Prostate gland (tissue), 2 donors: ENCODE measurements around the gene MXRA8. TPM values are rescaled to one million over a fixed set of nuclear protein-coding genes. Genes with fewer than 3 reads are reported as not detected.
"Not testable (repeated sequence)": the region's sequence is repeated elsewhere in the genome, so short reads cannot be mapped to it uniquely, and the experiment has no call there.

Experiments used
- DNase-seq: peaks from one replicate; pipeline ENCODE4 v3.0.0-alpha.2; 2019; ENCODE audit warnings: low spot score
- H3K27ac ChIP-seq, 2 donors: fragments of 200-600 bp; sonication (generic); 2 replicates each; pipeline ENCODE4 v1.5.1; 2017 to 2019
- H3K27me3 ChIP-seq: fragments of 200-600 bp; sonication (generic); replicated peaks from 2 replicates; pipeline ENCODE4 v1.5.1; 2019; ENCODE audit not compliant: insufficient read depth
- H3K36me3 ChIP-seq, 2 donors: fragments of 200-600 bp; sonication (generic); 1 replicate in 1 of 2; 2 replicates in 1 of 2; pipeline versions ENCODE4 v1.5.1 to v1.8.1; 2017 to 2019
- H3K4me1 ChIP-seq: fragments of 200-600 bp; sonication (generic); replicated peaks from 2 replicates; pipeline ENCODE4 v1.5.1; 2019
- H3K4me3 ChIP-seq, 2 donors: fragments of 200-600 bp; sonication (generic); 2 replicates each; pipeline ENCODE4 v1.5.1; 2017 to 2019
- H3K9me3 ChIP-seq: fragments of 200-600 bp; sonication (generic); 2 replicates; pipeline ENCODE4 v1.5.1; 2017
- POLR2A ChIP-seq: fragments of 450-650 bp; IDR thresholded peaks from one replicate; pipeline ENCODE4 v1.6.1; 2016; ENCODE audit warnings: antibody characterized with exemption, mild to moderate bottlenecking
- POLR2AphosphoS5 ChIP-seq: sonication (generic); formaldehyde crosslinking; IDR thresholded peaks from one replicate; pipeline ENCODE4 v1.6.1; 2017; ENCODE audit warnings: antibody characterized with exemption
- whole genome bisulfite sequencing: methylation state at CpG from one replicate; pipeline ENCODE4 v1.1.5; 2018; 5-methylcytosine and 5-hydroxymethylcytosine counted together
- intact Hi-C: fragments of 100-400 bp; cut with DNase I; formaldehyde crosslinking; loops from one replicate; pipeline ENCODE4 v1.14.2; 2022
- total RNA-seq, 2 donors: library from RNA; depleted of rRNA; stranded (reverse); fragments of >200 nt; gene quantifications; one replicate each; pipeline ENCODE4 v1.1.0, GENCODE V29; 2016
- TF ChIP-seq, protein P1 (sequence below), 4 experiments: fragments of 200-600 bp in 2 of 4; fragments of 450-650 bp in 2 of 4; sonication (generic) in 2 of 4; IDR thresholded peaks; 1 replicate in 3 of 4; 2 replicates in 1 of 4; pipeline ENCODE4 v1.5.1; 2016 to 2019; ENCODE audit warnings: antibody characterized with exemption in 4 of 4, mild to moderate bottlenecking in 2 of 4, moderate library complexity in 2 of 4

Gene MXRA8
- total RNA-seq, 2 donors from 2014 or later: 39.0 to 152 TPM

DNA sequence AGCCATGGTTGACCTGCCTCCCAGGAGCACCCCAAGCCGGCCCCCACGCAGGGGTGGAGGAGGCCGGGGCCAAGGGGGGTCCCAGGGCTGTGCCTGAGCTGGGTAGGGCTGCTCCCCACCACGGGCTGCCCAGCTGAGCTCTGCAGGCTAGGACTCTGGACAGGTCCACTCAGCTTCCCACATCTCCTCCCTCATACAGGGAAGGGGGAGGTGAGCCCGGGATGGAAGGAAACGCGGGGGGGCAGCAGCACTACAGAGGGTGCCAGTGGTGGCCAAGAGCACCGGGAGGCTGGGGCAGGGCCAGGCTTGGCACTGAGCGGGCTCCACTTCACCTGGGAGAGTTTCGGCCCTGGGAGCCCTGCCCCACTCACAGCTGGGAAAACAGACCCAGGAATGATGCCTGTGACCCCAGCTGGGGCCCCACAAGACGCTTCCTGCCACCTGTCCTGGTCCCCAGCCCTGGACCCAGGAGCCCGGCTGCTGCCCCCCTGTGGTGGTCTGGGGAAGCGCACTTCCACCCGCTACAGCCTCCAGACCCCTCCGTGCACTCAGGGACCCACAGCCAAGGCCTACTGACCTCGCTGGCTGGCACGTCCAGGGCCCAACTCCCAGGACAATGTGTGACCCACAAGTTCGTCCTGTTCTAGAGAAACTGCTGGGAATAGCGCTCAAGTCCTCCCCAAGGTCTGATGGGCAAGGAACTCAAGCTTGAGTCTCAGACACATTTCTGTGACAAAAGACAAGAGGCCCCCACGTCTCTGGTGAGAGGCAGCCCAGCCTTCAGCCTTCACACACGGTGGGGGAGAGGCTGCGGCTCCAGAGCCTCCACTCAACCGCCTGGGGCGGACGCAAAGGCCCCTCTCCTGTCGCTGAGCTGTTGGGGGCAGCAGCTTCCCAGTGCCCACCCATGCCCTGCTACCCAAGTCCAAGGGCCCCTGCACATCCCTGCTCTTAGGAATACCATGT lies 13.7 kb upstream of the MXRA8 start:
- no peaks in the 10 kb centered on the region for H3K36me3 ChIP-seq
- no peak overlapping the region for H3K27ac ChIP-seq
- no peak overlapping the region for H3K4me3 ChIP-seq
- no peaks in the 10 kb centered on the region for H3K27me3 ChIP-seq
- peak; percentile 39 for DNase-seq
- TF ChIP-seq POLR2A (no peak), POLR2AphosphoS5 (no peak)
- TF ChIP-seq, protein P1, sequence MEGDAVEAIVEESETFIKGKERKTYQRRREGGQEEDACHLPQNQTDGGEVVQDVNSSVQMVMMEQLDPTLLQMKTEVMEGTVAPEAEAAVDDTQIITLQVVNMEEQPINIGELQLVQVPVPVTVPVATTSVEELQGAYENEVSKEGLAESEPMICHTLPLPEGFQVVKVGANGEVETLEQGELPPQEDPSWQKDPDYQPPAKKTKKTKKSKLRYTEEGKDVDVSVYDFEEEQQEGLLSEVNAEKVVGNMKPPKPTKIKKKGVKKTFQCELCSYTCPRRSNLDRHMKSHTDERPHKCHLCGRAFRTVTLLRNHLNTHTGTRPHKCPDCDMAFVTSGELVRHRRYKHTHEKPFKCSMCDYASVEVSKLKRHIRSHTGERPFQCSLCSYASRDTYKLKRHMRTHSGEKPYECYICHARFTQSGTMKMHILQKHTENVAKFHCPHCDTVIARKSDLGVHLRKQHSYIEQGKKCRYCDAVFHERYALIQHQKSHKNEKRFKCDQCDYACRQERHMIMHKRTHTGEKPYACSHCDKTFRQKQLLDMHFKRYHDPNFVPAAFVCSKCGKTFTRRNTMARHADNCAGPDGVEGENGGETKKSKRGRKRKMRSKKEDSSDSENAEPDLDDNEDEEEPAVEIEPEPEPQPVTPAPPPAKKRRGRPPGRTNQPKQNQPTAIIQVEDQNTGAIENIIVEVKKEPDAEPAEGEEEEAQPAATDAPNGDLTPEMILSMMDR (IDR thresholded peaks at IDR 0.05): peak; percentile 80 to 89 (median 84)
- no peaks in the 10 kb centered on the region for H3K9me3 ChIP-seq
- peaks cover 17% of the 10 kb centered on the region for H3K4me1 ChIP-seq
- WGBS: 30% methylated on average over 26 of the region's 26 CpGs
- intact Hi-C loops: loop anchor here (5.0 kb wide), 1 partner anchor 250 kb away; no protein-coding TSS in a partner anchor

DNA sequence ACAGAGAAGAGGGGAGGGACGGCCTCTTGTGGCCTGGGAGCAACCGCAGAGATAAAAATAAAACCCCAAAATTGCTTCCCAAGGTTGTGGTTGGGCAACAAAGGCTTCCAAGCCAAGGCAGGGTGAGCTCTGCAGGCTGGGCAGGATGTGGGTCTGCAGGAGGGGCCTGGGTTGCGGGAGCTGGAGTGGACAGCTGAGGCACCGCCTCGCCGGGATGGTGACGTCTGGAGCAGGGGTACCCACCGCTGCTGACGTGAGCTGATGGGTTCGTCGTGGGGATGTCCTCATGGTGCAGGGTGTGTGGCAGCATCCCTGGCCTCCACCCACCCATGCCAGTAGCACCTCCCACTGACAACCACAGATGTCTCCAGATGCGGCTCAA lies 13.0 kb upstream of the MXRA8 start:
- H3K4me3 ChIP-seq: no peak overlapping the region
- intact Hi-C loops: loop anchor here (5.0 kb wide), 1 partner anchor 249 kb away; no protein-coding TSS in a partner anchor
- 78% methylated on average over 9 of the region's 12 CpGs for WGBS
- peaks cover 17% of the 10 kb centered on the region for H3K4me1 ChIP-seq
- TF ChIP-seq, protein P1 (IDR thresholded peaks at IDR 0.05): no peak
- TF ChIP-seq POLR2A: no peak
- no peak for TF ChIP-seq POLR2AphosphoS5
- DNase-seq: no peak
- H3K27ac ChIP-seq: no peak overlapping the region
- H3K36me3 ChIP-seq: no peaks in the 10 kb centered on the region
- H3K9me3 ChIP-seq: no peaks in the 10 kb centered on the region
- H3K27me3 ChIP-seq: no peaks in the 10 kb centered on the region

DNA sequence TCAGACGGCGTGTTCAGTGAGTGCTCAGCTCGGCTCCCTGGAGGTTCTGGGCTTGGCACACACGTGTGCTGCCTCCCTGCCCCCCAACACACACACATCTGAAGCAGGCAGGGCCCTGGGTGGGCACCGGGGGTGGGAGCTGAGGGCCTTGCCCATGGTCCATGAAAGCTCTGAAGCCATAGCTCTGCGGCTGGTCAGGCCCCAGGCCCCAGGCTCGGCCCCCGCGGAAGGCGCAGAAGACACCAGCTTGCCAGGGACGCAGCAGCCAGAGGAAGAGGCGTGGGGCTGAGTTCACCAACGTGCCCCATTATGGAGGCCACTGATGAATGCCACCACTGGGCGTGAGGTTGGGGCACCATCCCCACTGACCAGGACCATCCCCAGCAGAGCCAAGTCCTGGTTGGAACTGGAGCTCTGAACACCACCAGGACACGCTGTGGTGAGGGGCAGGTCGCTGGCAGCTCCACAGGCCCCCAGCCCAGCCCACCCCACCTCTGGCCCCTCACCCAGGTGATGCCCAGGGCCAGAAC lies 12.5 kb upstream of the MXRA8 start:
- TF ChIP-seq POLR2A (no peak), POLR2AphosphoS5 (no peak)
- TF ChIP-seq, protein P1 (IDR thresholded peaks at IDR 0.05): no peak
- WGBS: 86% methylated on average over 16 of the region's 16 CpGs
- intact Hi-C loops: loop anchor here (5.0 kb wide), 1 partner anchor 249 kb away; no protein-coding TSS in a partner anchor

GRCh38 chr1:1370094-1370493 lies 11.7 kb upstream of the MXRA8 start:
- intact Hi-C loops: loop anchor here (5.0 kb wide), 1 partner anchor 248 kb away; no protein-coding TSS in a partner anchor
- WGBS: 95% methylated on average over 14 of the region's 14 CpGs
- not testable (repeated sequence) for H3K36me3 ChIP-seq, DNase-seq, H3K4me3 ChIP-seq, H3K9me3 ChIP-seq, H3K27ac ChIP-seq, H3K27me3 ChIP-seq
- peaks cover 15% of the 10 kb centered on the region for H3K4me1 ChIP-seq

More for the DNA sequence above, 12.5 kb upstream of the MXRA8 start:
- Histone ChIP-seq H3K27ac (no peak overlapping the region), H3K4me1 (peaks cover 16% of the 10 kb centered on the region), H3K27me3 (no peaks in the 10 kb centered on the region), H3K9me3 (no peaks in the 10 kb centered on the region), H3K36me3 (no peaks in the 10 kb centered on the region), H3K4me3 (no peak overlapping the region)
- DNase-seq: no peak

DNA sequence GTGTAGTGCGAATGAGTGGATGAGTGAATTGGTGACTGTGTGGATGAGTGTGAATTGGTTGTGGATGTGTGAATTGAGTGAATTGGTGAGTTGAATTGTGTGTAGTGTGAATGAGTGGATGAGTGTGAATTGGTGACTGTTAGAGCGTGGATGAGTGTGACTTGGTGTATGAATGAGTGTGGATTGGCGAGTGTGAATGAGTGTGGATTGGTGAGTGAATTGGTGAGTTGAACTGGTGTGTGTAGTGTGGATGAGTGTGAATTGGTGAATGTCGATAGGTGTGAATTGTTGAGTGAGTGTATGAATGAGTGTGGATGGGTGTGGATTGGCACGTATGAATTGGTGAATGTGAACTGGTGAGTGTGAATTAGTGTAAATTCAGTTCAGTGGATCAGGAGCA lies 9.0 kb upstream of the MXRA8 start:
- no peaks in the 10 kb centered on the region for H3K27me3 ChIP-seq
- peaks cover 5% of the 10 kb centered on the region for H3K4me1 ChIP-seq
- no peak overlapping the region for H3K27ac ChIP-seq
- H3K36me3 ChIP-seq: no peaks in the 10 kb centered on the region
- WGBS: 92% methylated on average over 5 of the region's 5 CpGs
- no peak for TF ChIP-seq POLR2A
- TF ChIP-seq, protein P1 (IDR thresholded peaks at IDR 0.05): no peak
- TF ChIP-seq POLR2AphosphoS5: no peak
- intact Hi-C loops: no loop called here
- H3K9me3 ChIP-seq: no peaks in the 10 kb centered on the region
- H3K4me3 ChIP-seq: no peak overlapping the region
- no peak for DNase-seq
